SK-N-SH (cell line): ENCODE measurements around the gene ATP8B1. TPM values are rescaled to one million over a fixed set of nuclear protein-coding genes. Genes with fewer than 3 reads are reported as not detected.

Experiments
- CTCF ChIA-PET: fragments of 300-600, 350-600 bp; formaldehyde crosslinking; extraction: SDS; loops from one replicate; lab custom pipeline; 2021; lab: Yijun Ruan, JAX
- POLR2A ChIA-PET: fragments of 350-600 bp; sonication (Branson Sonifier 250); formaldehyde crosslinking; extraction: SDS; loops from one replicate; lab custom pipeline; 2020; ENCODE audit warnings: antibody characterized with exemption, inconsistent platforms; lab: Yijun Ruan, JAX
- DNase-seq: peaks from one replicate; pipeline ENCODE4 v3.0.0; 2012
- H2AFZ ChIP-seq: fragments of 200-600 bp; sonication (generic); 2 replicates; pipeline ENCODE4 v1.8.1; 2016; ENCODE audit warnings: antibody characterized with exemption, mild to moderate bottlenecking, low read depth
- H3F3A ChIP-seq: fragments of 200-600 bp; sonication (generic); replicated peaks from 2 replicates; pipeline ENCODE3; 2016; ENCODE audit warnings: antibody characterized with exemption, mild to moderate bottlenecking; ENCODE audit not compliant: insufficient read depth
- H3K27ac ChIP-seq, 2 experiments: fragments of 200-500 bp in 1 of 2; fragments of 200-600 bp in 1 of 2; sonication (Bioruptor generic) in 1 of 2; sonication (generic), shearing (Covaris generic) in 1 of 2; 2 replicates each; pipeline versions ENCODE4 v1.5.1 to v1.6.1; 2014 to 2016; ENCODE audit warnings: low read depth in 2 of 2, inconsistent platforms in 1 of 2, low read length in 1 of 2, mild to moderate bottlenecking in 1 of 2, mixed read lengths in 1 of 2
- H3K27me3 ChIP-seq: fragments of 200-600 bp; sonication (generic), shearing (Covaris generic); 2 replicates; pipeline ENCODE4 v1.6.1; 2016; ENCODE audit warnings: mixed run types; ENCODE audit not compliant: insufficient read depth
- H3K36me3 ChIP-seq, 2 experiments: fragments of 200-500 bp in 1 of 2; fragments of 200-600 bp in 1 of 2; sonication (Bioruptor generic) in 1 of 2; sonication (generic) in 1 of 2; replicated peaks in 1 of 2; 2 replicates each; pipeline versions ENCODE3 to v1.5.1; 2014 to 2016; ENCODE audit warnings: low read length in 1 of 2, mild to moderate bottlenecking in 1 of 2; ENCODE audit not compliant: insufficient read depth in 2 of 2, control insufficient read depth in 1 of 2
- H3K4me1 ChIP-seq, 2 experiments: fragments of 200-500 bp in 1 of 2; fragments of 200-600 bp in 1 of 2; sonication (Bioruptor generic) in 1 of 2; sonication (generic), shearing (Covaris generic) in 1 of 2; 2 replicates each; pipeline versions ENCODE4 v1.5.1 to v1.6.1; 2014 to 2016; ENCODE audit warnings: low read depth in 1 of 2, low read length in 1 of 2, mixed run types in 1 of 2; ENCODE audit not compliant: insufficient read depth in 2 of 2, control insufficient read depth in 1 of 2
- H3K4me2 ChIP-seq: fragments of 200-600 bp; sonication (generic), shearing (Covaris generic); 2 replicates; pipeline ENCODE4 v1.6.1; 2017; ENCODE audit warnings: mixed run types
- H3K4me3 ChIP-seq, 2 experiments: fragments of 200-500 bp in 1 of 2; fragments of 200-600 bp in 1 of 2; sonication (Bioruptor generic) in 1 of 2; sonication (generic), shearing (Covaris generic) in 1 of 2; 2 replicates each; pipeline versions ENCODE4 v1.5.1 to v1.8.1; 2014 to 2016; ENCODE audit warnings: low read depth in 2 of 2, inconsistent platforms in 1 of 2, low read length in 1 of 2, mild to moderate bottlenecking in 1 of 2, mixed read lengths in 1 of 2, moderate library complexity in 1 of 2
- H3K79me2 ChIP-seq: fragments of 200-600 bp; sonication (generic); 2 replicates; pipeline ENCODE4 v1.8.1; 2017; ENCODE audit warnings: mild to moderate bottlenecking; ENCODE audit not compliant: insufficient read depth
- H3K9ac ChIP-seq: fragments of 200-600 bp; sonication (generic); 2 replicates; pipeline ENCODE4 v1.6.1; 2017; ENCODE audit warnings: mixed run types
- H3K9me2 ChIP-seq: fragments of 200-600 bp; sonication (generic); 2 replicates; pipeline ENCODE4 v1.6.1; 2017; ENCODE audit warnings: mixed run types
- H3K9me3 ChIP-seq: fragments of 200-600 bp; sonication (generic); 2 replicates; pipeline ENCODE4 v1.6.1; 2017; ENCODE audit warnings: mixed run types, mild to moderate bottlenecking, moderate library complexity
- H4K20me1 ChIP-seq: fragments of 200-600 bp; sonication (generic); 2 replicates; pipeline ENCODE4 v1.6.1; 2017; ENCODE audit warnings: mild to moderate bottlenecking, mixed run types; ENCODE audit not compliant: insufficient read depth
- EP300 ChIP-seq, 2 experiments: IDR thresholded peaks; 2 replicates each; pipeline versions ENCODE4 v1.4.0 to v1.6.1; 2012; ENCODE audit warnings: borderline replicate concordance in 1 of 2, low read depth in 1 of 2, low read length in 1 of 2
- EZH2phosphoT487 ChIP-seq: fragments of 200-600 bp; sonication (generic); IDR thresholded peaks from 2 replicates; pipeline ENCODE4 v1.6.1; 2017; ENCODE audit warnings: low read depth, mixed run types, mild to moderate bottlenecking, antibody characterized with exemption, moderate library complexity, borderline replicate concordance
- IRF3 ChIP-seq: fragments of 150-350 bp; IDR thresholded peaks from 2 replicates; pipeline ENCODE4 v1.6.1; 2016; ENCODE audit warnings: mild to moderate bottlenecking, low read depth, low read length
- JUND ChIP-seq: IDR thresholded peaks from 2 replicates; pipeline ENCODE4 v1.4.0; 2012
- MAX ChIP-seq: IDR thresholded peaks from 2 replicates; pipeline ENCODE4 v1.4.0; 2012; ENCODE audit warnings: low read depth
- RAD21 ChIP-seq: IDR thresholded peaks from 2 replicates; pipeline ENCODE4 v1.6.1; 2012; ENCODE audit warnings: mild to moderate bottlenecking, low read length
- RCOR1 ChIP-seq: fragments of 150-350 bp; IDR thresholded peaks from 2 replicates; pipeline ENCODE4 v1.6.1; 2017; ENCODE audit warnings: antibody characterized with exemption, low read length
- TAF1 ChIP-seq: IDR thresholded peaks from 2 replicates; pipeline ENCODE4 v1.6.1; 2012; ENCODE audit warnings: low read depth, mild to moderate bottlenecking, low read length, moderate library complexity, borderline replicate concordance
- TCF12 ChIP-seq: IDR thresholded peaks from 2 replicates; pipeline ENCODE4 v1.4.0; 2012
- USF1 ChIP-seq: IDR thresholded peaks from 2 replicates; pipeline ENCODE4 v1.4.0; 2012; ENCODE audit warnings: low read depth, borderline replicate concordance
- USF2 ChIP-seq: fragments of 150-350 bp; IDR thresholded peaks from 2 replicates; pipeline ENCODE4 v1.6.1; 2017; ENCODE audit warnings: antibody characterized with exemption, low read length, low read depth, borderline replicate concordance
- YY1 ChIP-seq: IDR thresholded peaks from 2 replicates; pipeline ENCODE4 v1.4.0; 2012; ENCODE audit warnings: low read depth, mild to moderate bottlenecking
- ZBTB33 ChIP-seq: IDR thresholded peaks from 2 replicates; pipeline ENCODE4 v1.4.0; 2012; ENCODE audit warnings: low read depth, borderline replicate concordance
- WGBS: methylation state at CpG from one replicate; pipeline ENCODE4 v1.1.6; 2017; ENCODE audit warnings: low lambda C conversion rate; 5-methylcytosine and 5-hydroxymethylcytosine counted together
- polyA plus RNA-seq, 3 experiments: library from polyadenylated mRNA; depleted of rRNA; stranded (reverse); fragments of >200 nt; gene quantifications; 2 replicates each; pipeline ENCODE4 v1.2.3, GENCODE V29; 2012

Gene ATP8B1
- polyA plus RNA-seq, 1 of the 3 experiments (the other 2 are of a cell fraction), result 43.8 TPM

- TF ChIP-seq EZH2phosphoT487, result no peak
- TF ChIP-seq JUND, result peak; percentile 69
These were observed 22.3 kb downstream of the ATP8B1 start (continued) for GRCh38 chr18:57780706-57781347.

- Histone ChIP-seq H3K9me3 (no peaks in the 10 kb centered on the region), H3K27me3 (no peaks in the 10 kb centered on the region), H3K4me2 (peak overlapping the region; percentile 59), H4K20me1 (peaks cover 9% of the 10 kb centered on the region), H3F3A (peaks cover 52% of the 10 kb centered on the region), H3K79me2 (peaks cover 98% of the 10 kb centered on the region), H3K4me1 (peaks cover 5 to 84% of the 10 kb centered on the region in 2 experiments; a peak in 3 of 4 replicates), H3K27ac (peak overlapping the region; percentile 79 to 97), H3K9ac (peak overlapping the region; percentile 8; the same call in 1 of the 2 replicates), H3K4me3 (peak overlapping the region in 1 of 2 experiments; percentile 28; a peak in 2 of 4 replicates), H3K36me3 (peaks cover 0 to 18% of the 10 kb centered on the region in 2 experiments), H2AFZ (no peak overlapping the region; the same call in 1 of the 2 replicates), H3K9me2 (no peaks in the 10 kb centered on the region)
- CTCF ChIA-PET, result no interaction called here
- 56% methylated on average over 2 of the region's 2 CpGs for WGBS
- POLR2A ChIA-PET, result no interaction called here
- DNase-seq, result no peak
- TF ChIP-seq YY1, result no peak
These were observed 22.8 kb downstream of the ATP8B1 start for GRCh38 chr18:57780318-57780705.

- Histone ChIP-seq H2AFZ (no peak overlapping the region), H3K9me3 (no peaks in the 10 kb centered on the region), H4K20me1 (peaks cover 41% of the 10 kb centered on the region), H3F3A (peaks cover 40% of the 10 kb centered on the region), H3K9ac (no peak overlapping the region), H3K79me2 (peaks cover 98% of the 10 kb centered on the region), H3K36me3 (peaks cover 0 to 30% of the 10 kb centered on the region in 2 experiments), H3K4me3 (no peak overlapping the region), H3K27ac (peak overlapping the region in 1 of 2 experiments; percentile 27; a peak in 1 of 4 replicates), H3K4me1 (peaks cover 5 to 73% of the 10 kb centered on the region in 2 experiments; a peak in 3 of 4 replicates), H3K4me2 (no peak overlapping the region), H3K9me2 (no peaks in the 10 kb centered on the region), H3K27me3 (no peaks in the 10 kb centered on the region)
- 84% methylated on average over 4 of the region's 4 CpGs for WGBS
- POLR2A ChIA-PET, result no interaction called here
- DNase-seq, result no peak
- TF ChIP-seq RAD21, result no peak
- TF ChIP-seq EP300 (IDR thresholded peaks at IDR 0.05; ENCODE audit: borderline replicate concordance in 1 of 2, low read depth in 1 of 2, low read length in 1 of 2), result no peak
- no peak for TF ChIP-seq USF2
- TF ChIP-seq TCF12, result no peak
- no peak for TF ChIP-seq IRF3
- TF ChIP-seq RCOR1, result no peak
- no peak for TF ChIP-seq EZH2phosphoT487
- no peak for TF ChIP-seq ZBTB33
- no peak for TF ChIP-seq YY1
- no peak for TF ChIP-seq USF1
- no peak for TF ChIP-seq TAF1
- no peak for TF ChIP-seq MAX
- CTCF ChIA-PET, result no interaction called here
These were observed 26.3 kb downstream of the ATP8B1 start for GRCh38 chr18:57776767-57777166.
